DOHH2 (cell line): Measurements from ENCODE around the gene CEP112.
"Not testable (repeated sequence)": the region's sequence is repeated elsewhere in the genome, so short reads cannot be mapped to it uniquely, and the experiment has no call there.

Experiments
- H3F3A ChIP-seq: fragments of 200-600 bp; sonication (generic), shearing (Covaris generic); 2 replicates; pipeline ENCODE4 v1.6.0; 2016; ENCODE audit warnings: antibody characterized with exemption, mild to moderate bottlenecking; ENCODE audit not compliant: control insufficient read depth, insufficient read depth
- H3K27ac ChIP-seq: fragments of 200-600 bp; sonication (generic); 2 replicates; pipeline ENCODE4 v1.5.1; 2014; ENCODE audit warnings: low read depth, mild to moderate bottlenecking, low read length, moderate library complexity
- H3K27me3 ChIP-seq: fragments of 200-600 bp; sonication (generic); 2 replicates; pipeline ENCODE4 v1.6.1; 2014; ENCODE audit warnings: mild to moderate bottlenecking, low read length, mixed read lengths; ENCODE audit not compliant: control insufficient read depth
- H3K36me3 ChIP-seq: fragments of 200-600 bp; sonication (generic); 2 replicates; pipeline ENCODE4 v1.6.1; 2014; ENCODE audit warnings: mild to moderate bottlenecking, low read length, moderate library complexity, mixed read lengths; ENCODE audit not compliant: control insufficient read depth
- H3K4me1 ChIP-seq: fragments of 200-600 bp; sonication (generic); 2 replicates; pipeline ENCODE4 v1.6.1; 2014; ENCODE audit warnings: mild to moderate bottlenecking, low read length, mixed read lengths; ENCODE audit not compliant: control insufficient read depth
- H3K4me2 ChIP-seq: fragments of 200-600 bp; sonication (generic); 2 replicates; pipeline ENCODE4 v1.6.0; 2014; ENCODE audit warnings: mild to moderate bottlenecking, low read length, moderate library complexity
- H3K4me3 ChIP-seq: fragments of 200-600 bp; sonication (generic); 2 replicates; pipeline ENCODE4 v1.5.1; 2014; ENCODE audit warnings: mild to moderate bottlenecking, low read length, mixed read lengths
- H3K79me2 ChIP-seq: fragments of 200-600 bp; sonication (generic); 2 replicates; pipeline ENCODE4 v1.6.1; 2014; ENCODE audit warnings: mild to moderate bottlenecking, low read length, mixed read lengths; ENCODE audit not compliant: control insufficient read depth
- H3K9me2 ChIP-seq: fragments of 200-600 bp; sonication (generic); replicated peaks from 2 replicates; pipeline ENCODE4 v1.6.1; 2014; ENCODE audit warnings: mild to moderate bottlenecking, low read length, mixed read lengths; ENCODE audit not compliant: control insufficient read depth
- H3K9me3 ChIP-seq: fragments of 200-600 bp; sonication (generic); 2 replicates; pipeline ENCODE4 v1.6.1; 2014; ENCODE audit warnings: antibody characterized with exemption, low read length, mixed read lengths; ENCODE audit not compliant: control insufficient read depth, insufficient read depth
- H4K20me1 ChIP-seq: fragments of 200-600 bp; sonication (generic); 2 replicates; pipeline ENCODE4 v1.6.0; 2014; ENCODE audit warnings: low read depth, mild to moderate bottlenecking, antibody characterized with exemption, low read length, moderate library complexity; ENCODE audit not compliant: control insufficient read depth, insufficient read depth
- EZH2phosphoT487 ChIP-seq: fragments of 200-600 bp; sonication (generic); IDR thresholded peaks from 2 replicates; pipeline ENCODE4 v1.6.1; 2017; ENCODE audit warnings: borderline replicate concordance, mild to moderate bottlenecking, antibody characterized with exemption, low read length, moderate library complexity, mixed read lengths
- TF ChIP-seq, protein P1 (sequence below): fragments of 200-600 bp; sonication (generic); IDR thresholded peaks from one replicate; pipeline ENCODE4 v1.5.1; 2014; ENCODE audit warnings: antibody characterized with exemption, mild to moderate bottlenecking, low read depth, low read length; ENCODE audit not compliant: poor library complexity, severe bottlenecking

The CEP112 gene

DNA sequence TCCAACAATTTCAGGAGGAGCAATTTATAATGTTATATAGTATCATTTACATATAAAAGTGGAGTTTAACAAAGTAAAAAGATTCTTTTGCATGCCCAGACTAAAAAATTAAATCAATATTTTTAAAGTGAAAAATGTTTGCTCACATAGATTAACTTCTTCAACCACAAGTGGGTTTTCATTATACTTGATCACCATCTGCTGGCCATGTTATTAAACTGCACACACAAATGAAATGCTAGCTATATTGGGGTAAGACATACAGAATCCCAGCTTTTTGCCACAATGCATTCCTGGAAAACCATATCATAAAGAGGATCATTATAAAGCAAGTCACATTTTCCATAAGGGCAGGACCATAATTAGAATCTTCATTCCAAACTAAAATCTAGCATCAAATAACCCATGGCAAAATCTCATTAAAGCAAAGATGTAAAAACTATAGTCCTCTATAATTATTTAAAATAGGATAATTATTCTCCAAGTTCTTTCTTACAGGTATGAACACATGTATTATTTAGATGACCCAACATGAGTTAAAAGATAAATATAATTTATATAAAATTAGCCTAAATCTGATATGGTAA lies 26.3 kb downstream of the CEP112 start:
- Histone ChIP-seq H3K9me2 (no peaks in the 10 kb centered on the region), H3F3A (no peaks in the 10 kb centered on the region), H3K36me3 (peaks cover 3% of the 10 kb centered on the region; the same call in 1 of the 2 replicates), H3K79me2 (no peaks in the 10 kb centered on the region), H3K27ac (no peak overlapping the region), H3K4me1 (peaks cover 15% of the 10 kb centered on the region), H3K9me3 (no peaks in the 10 kb centered on the region), H3K4me2 (no peak overlapping the region), H3K4me3 (no peak overlapping the region), H3K27me3 (no peaks in the 10 kb centered on the region), H4K20me1 (no peaks in the 10 kb centered on the region)
- TF ChIP-seq, protein P1, sequence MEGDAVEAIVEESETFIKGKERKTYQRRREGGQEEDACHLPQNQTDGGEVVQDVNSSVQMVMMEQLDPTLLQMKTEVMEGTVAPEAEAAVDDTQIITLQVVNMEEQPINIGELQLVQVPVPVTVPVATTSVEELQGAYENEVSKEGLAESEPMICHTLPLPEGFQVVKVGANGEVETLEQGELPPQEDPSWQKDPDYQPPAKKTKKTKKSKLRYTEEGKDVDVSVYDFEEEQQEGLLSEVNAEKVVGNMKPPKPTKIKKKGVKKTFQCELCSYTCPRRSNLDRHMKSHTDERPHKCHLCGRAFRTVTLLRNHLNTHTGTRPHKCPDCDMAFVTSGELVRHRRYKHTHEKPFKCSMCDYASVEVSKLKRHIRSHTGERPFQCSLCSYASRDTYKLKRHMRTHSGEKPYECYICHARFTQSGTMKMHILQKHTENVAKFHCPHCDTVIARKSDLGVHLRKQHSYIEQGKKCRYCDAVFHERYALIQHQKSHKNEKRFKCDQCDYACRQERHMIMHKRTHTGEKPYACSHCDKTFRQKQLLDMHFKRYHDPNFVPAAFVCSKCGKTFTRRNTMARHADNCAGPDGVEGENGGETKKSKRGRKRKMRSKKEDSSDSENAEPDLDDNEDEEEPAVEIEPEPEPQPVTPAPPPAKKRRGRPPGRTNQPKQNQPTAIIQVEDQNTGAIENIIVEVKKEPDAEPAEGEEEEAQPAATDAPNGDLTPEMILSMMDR, result peak; percentile 63
- TF ChIP-seq EZH2phosphoT487, result no peak

DNA sequence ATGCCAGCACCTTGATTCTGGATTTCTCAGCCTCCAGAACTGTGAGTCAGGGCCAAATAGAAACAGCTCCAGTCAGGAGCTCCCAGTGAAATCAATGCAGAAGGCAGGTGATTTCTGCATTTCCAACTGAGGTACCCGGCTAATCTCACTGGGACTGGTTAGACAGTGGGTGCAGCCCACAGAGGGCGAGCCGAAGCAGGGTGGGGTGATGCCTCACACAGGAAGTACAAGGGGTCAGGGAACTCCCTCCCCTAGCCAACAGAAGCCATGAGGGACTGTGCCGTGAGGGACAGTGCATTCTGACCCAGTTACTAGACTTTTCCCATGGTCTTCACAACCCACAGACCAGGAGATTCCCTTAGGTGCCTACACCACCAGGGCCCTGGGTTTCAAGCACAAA lies 36.9 kb downstream of the CEP112 start:
- H3K36me3 ChIP-seq, H3K4me3 ChIP-seq, H3K79me2 ChIP-seq, H3K4me2 ChIP-seq, H3K9me3 ChIP-seq, H4K20me1 ChIP-seq, H3K27me3 ChIP-seq, H3F3A ChIP-seq, H3K9me2 ChIP-seq, H3K27ac ChIP-seq, H3K4me1 ChIP-seq: not testable (repeated sequence)

DNA sequence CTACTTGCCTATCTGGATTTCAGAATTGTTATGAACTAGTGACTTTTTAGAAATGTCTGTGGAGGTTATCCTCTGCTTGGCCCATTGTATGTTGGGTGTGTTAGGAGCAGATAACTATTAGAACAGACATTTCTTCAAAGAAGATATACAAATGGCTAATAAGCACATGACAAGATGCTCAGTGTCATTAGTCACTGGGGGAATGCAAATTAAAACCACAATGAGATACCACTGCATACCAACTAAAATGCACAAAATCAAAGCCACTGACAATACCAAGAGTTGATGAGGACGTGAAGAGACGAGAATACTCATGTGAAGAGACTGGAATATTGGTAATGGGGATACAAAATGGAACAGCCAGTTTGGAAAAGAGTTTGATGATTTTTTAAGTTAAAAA lies 39.2 kb downstream of the CEP112 start:
- H3K27me3 ChIP-seq, result no peaks in the 10 kb centered on the region
- no peak for TF ChIP-seq EZH2phosphoT487
- TF ChIP-seq, protein P1, result no peak
- H3K79me2 ChIP-seq, result no peaks in the 10 kb centered on the region
- H3K9me3 ChIP-seq, result peaks cover 1% of the 10 kb centered on the region; the same call in 1 of the 2 replicates
- H3F3A ChIP-seq, result no peaks in the 10 kb centered on the region
- H4K20me1 ChIP-seq, result no peaks in the 10 kb centered on the region
- no peaks in the 10 kb centered on the region for H3K9me2 ChIP-seq
- H3K4me2 ChIP-seq, result no peak overlapping the region
- no peaks in the 10 kb centered on the region for H3K36me3 ChIP-seq
- H3K27ac ChIP-seq, result no peak overlapping the region
- no peak overlapping the region for H3K4me3 ChIP-seq
- peaks cover 14% of the 10 kb centered on the region for H3K4me1 ChIP-seq

DNA sequence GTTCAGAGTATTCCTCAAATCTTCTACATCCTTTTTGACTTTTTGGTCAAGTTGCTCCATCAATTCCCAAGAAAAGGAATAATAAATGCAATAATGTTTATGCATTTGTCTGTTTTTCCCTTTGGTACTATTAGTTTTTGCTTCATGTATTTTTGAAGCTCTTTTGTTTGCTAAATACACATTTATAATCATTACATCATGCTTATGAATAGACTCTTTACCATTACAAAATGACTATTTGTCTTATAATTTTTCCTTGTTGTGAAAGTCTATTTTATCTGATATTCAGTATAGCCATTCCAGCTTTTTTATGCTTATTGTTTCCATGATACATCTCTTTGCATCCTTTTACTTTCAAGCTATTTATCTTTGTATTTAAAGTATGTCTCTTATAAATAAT lies 41.2 kb downstream of the CEP112 start:
- Histone ChIP-seq H3K4me1 (peaks cover 14% of the 10 kb centered on the region), H3K9me2 (no peaks in the 10 kb centered on the region), H3K79me2 (no peaks in the 10 kb centered on the region), H3K4me2 (no peak overlapping the region), H4K20me1 (no peaks in the 10 kb centered on the region), H3F3A (no peaks in the 10 kb centered on the region), H3K27ac (no peak overlapping the region), H3K36me3 (no peaks in the 10 kb centered on the region), H3K9me3 (peaks cover 4% of the 10 kb centered on the region; the same call in 1 of the 2 replicates), H3K27me3 (no peaks in the 10 kb centered on the region), H3K4me3 (no peak overlapping the region)
- TF ChIP-seq EZH2phosphoT487, result no peak
- TF ChIP-seq, protein P1, result no peak
